PC-9 (cell line): ENCODE results near the gene SMTNL2.

Experiments used
- CTCF ChIP-seq: fragments of 200-600 bp; sonication (generic); conservative IDR thresholded peaks from 2 replicates; pipeline ENCODE4 v1.6.1; 2017; ENCODE audit warnings: mixed run types, antibody characterized with exemption, mild to moderate bottlenecking, moderate library complexity
- EZH2 ChIP-seq: fragments of 200-600 bp; sonication (generic); IDR thresholded peaks from 2 replicates; pipeline ENCODE4 v1.8.0; 2017; ENCODE audit warnings: antibody characterized with exemption, low read depth

GRCh38 chr17:4587803-4588202 is 3.5 kb downstream of the SMTNL2 start:
- TF ChIP-seq CTCF (no peak), EZH2 (no peak)
